ENCODE results near the gene ACBD3. TPM values are rescaled to one million over a fixed set of nuclear protein-coding genes. Genes with fewer than 3 reads are reported as not detected.

The ACBD3 gene
- total RNA-seq, 1 donor, result 80.3 TPM

DNA sequence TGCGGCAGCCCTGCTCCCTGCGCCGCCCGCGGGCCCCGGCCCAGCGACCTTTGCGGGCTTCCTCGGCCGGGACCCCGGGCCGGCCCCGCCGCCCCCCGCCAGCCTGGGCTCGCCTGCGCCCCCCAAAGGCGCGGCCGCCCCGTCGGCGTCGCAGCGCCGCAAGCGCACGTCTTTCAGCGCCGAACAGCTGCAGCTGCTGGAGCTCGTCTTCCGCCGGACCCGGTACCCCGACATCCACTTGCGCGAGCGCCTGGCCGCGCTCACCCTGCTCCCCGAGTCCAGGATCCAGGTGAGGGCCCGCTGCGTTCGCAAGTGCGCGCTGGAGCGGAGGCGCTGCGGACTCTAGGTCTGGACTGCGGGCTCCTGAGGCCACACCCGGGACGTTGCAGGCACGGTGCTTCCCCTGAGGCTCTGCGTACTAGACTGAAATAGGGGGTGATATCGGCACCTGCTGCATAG is 37.3 kb upstream of the ACBD3 start:
- peak overlapping the region; percentile 62 for H3K4me3 ChIP-seq (ENCODE audit: insufficient read depth, low read length)
- DNase-seq (ENCODE audit: insufficient read length, low spot score, missing footprints), result peak; percentile 65
- no peak overlapping the region for H3K27ac ChIP-seq (ENCODE audit: low read depth, low read length)
- H3K4me1 ChIP-seq (ENCODE audit: insufficient read depth, low read length), result peaks cover 3% of the 10 kb centered on the region
- peaks cover 14% of the 10 kb centered on the region for H3K27me3 ChIP-seq (ENCODE audit: insufficient read depth, low read length)
- peak overlapping the region; percentile 51 for H2AFZ ChIP-seq (ENCODE audit: low read length)
- H3K79me2 ChIP-seq (ENCODE audit: insufficient read depth, low read length), result no peaks in the 10 kb centered on the region
- H3K36me3 ChIP-seq (ENCODE audit: insufficient read depth, low read length), result no peaks in the 10 kb centered on the region
- TF ChIP-seq, protein P1, sequence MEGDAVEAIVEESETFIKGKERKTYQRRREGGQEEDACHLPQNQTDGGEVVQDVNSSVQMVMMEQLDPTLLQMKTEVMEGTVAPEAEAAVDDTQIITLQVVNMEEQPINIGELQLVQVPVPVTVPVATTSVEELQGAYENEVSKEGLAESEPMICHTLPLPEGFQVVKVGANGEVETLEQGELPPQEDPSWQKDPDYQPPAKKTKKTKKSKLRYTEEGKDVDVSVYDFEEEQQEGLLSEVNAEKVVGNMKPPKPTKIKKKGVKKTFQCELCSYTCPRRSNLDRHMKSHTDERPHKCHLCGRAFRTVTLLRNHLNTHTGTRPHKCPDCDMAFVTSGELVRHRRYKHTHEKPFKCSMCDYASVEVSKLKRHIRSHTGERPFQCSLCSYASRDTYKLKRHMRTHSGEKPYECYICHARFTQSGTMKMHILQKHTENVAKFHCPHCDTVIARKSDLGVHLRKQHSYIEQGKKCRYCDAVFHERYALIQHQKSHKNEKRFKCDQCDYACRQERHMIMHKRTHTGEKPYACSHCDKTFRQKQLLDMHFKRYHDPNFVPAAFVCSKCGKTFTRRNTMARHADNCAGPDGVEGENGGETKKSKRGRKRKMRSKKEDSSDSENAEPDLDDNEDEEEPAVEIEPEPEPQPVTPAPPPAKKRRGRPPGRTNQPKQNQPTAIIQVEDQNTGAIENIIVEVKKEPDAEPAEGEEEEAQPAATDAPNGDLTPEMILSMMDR (IDR thresholded peaks at IDR 0.05; ENCODE audit: extremely low read depth, low read depth, low read length), result no peak
- peak overlapping the region; percentile 78 for H3K4me2 ChIP-seq (ENCODE audit: insufficient read depth, low read length)
- H3K9me3 ChIP-seq (ENCODE audit: low read depth, low read length), result no peaks in the 10 kb centered on the region
- no peaks in the 10 kb centered on the region for H4K20me1 ChIP-seq (ENCODE audit: insufficient read depth, low read length)

DNA sequence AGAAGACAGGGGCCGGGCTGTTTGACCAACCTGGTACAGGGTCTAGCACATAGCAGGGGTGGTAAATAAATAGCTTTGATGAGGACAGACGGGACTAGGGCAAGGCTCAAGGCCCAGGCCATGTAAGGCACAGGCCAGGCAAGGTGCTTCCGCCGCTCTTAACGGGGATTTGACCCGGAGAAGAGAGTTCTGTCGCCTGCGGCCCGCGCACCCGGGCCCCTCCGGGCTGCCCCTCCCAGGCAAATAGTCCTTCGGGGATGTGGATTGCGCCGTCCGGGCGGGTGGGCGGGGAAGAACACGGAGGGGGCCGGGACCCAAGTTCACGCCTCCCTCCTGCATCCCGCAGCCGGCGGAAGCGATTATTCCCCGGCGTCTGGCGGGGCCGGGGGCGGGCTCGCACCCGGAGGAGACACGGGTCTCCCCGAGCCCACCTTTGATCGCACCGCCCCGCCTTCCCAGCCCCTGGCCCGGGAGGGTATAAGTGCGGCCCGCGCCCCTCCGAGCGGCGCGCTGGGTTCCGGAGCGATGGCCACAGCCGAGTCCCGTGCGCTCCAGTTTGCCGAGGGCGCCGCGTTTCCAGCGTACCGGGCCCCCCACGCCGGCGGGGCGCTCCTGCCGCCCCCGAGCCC is 36.7 kb upstream of the ACBD3 start, which contains the start of gene MIXL1:
MIXL1 (plus strand) TSS at position 508 of the 629 bp plus-strand sequence; CDS start at position 526, 18 bp downstream.
- Histone ChIP-seq H3K27ac (ENCODE audit: low read depth, low read length) (no peak within 1 kb of the TSS), H3K36me3 (ENCODE audit: insufficient read depth, low read length) (no peaks in the 10 kb centered on the region), H3K4me3 (ENCODE audit: insufficient read depth, low read length) (peak within 1 kb of the TSS; percentile 62), H3K4me2 (ENCODE audit: insufficient read depth, low read length) (peak within 1 kb of the TSS; percentile 78), H2AFZ (ENCODE audit: low read length) (peak within 1 kb of the TSS; percentile 65), H3K27me3 (ENCODE audit: insufficient read depth, low read length) (peaks cover 14% of the 10 kb centered on the region), H3K4me1 (ENCODE audit: insufficient read depth, low read length) (peaks cover 3% of the 10 kb centered on the region), H4K20me1 (ENCODE audit: insufficient read depth, low read length) (no peaks in the 10 kb centered on the region), H3K79me2 (ENCODE audit: insufficient read depth, low read length) (no peaks in the 10 kb centered on the region), H3K9me3 (ENCODE audit: low read depth, low read length) (no peaks in the 10 kb centered on the region)
- peak; percentile 78 for DNase-seq (ENCODE audit: insufficient read length, low spot score, missing footprints)
- TF ChIP-seq, protein P1 (IDR thresholded peaks at IDR 0.05; ENCODE audit: extremely low read depth, low read depth, low read length), result no peak

GRCh38 chr1:226222686-226223085 is 36.1 kb upstream of the ACBD3 start:
- Histone ChIP-seq H3K36me3 (ENCODE audit: insufficient read depth, low read length) (no peaks in the 10 kb centered on the region), H3K4me3 (ENCODE audit: insufficient read depth, low read length) (no peak overlapping the region), H3K27ac (ENCODE audit: low read depth, low read length) (no peak overlapping the region), H3K79me2 (ENCODE audit: insufficient read depth, low read length) (no peaks in the 10 kb centered on the region), H3K4me2 (ENCODE audit: insufficient read depth, low read length) (no peak overlapping the region), H4K20me1 (ENCODE audit: insufficient read depth, low read length) (no peaks in the 10 kb centered on the region), H3K9me3 (ENCODE audit: low read depth, low read length) (no peaks in the 10 kb centered on the region), H3K4me1 (ENCODE audit: insufficient read depth, low read length) (peaks cover 3% of the 10 kb centered on the region), H3K27me3 (ENCODE audit: insufficient read depth, low read length) (peaks cover 14% of the 10 kb centered on the region), H2AFZ (ENCODE audit: low read length) (no peak overlapping the region)
- TF ChIP-seq, protein P1 (IDR thresholded peaks at IDR 0.05; ENCODE audit: extremely low read depth, low read depth, low read length), result no peak
- no peak for DNase-seq (ENCODE audit: insufficient read length, low spot score, missing footprints)

- TF ChIP-seq, protein P1 (IDR thresholded peaks at IDR 0.05; ENCODE audit: extremely low read depth, low read depth, low read length), result no peak
- peak overlapping the region; percentile 56 for H2AFZ ChIP-seq (ENCODE audit: low read length)
- H3K36me3 ChIP-seq (ENCODE audit: insufficient read depth, low read length), result no peaks in the 10 kb centered on the region
- peaks cover 14% of the 10 kb centered on the region for H3K27me3 ChIP-seq (ENCODE audit: insufficient read depth, low read length)
- H3K27ac ChIP-seq (ENCODE audit: low read depth, low read length), result no peak overlapping the region
- no peaks in the 10 kb centered on the region for H3K9me3 ChIP-seq (ENCODE audit: low read depth, low read length)
- peaks cover 3% of the 10 kb centered on the region for H3K4me1 ChIP-seq (ENCODE audit: insufficient read depth, low read length)
- no peaks in the 10 kb centered on the region for H4K20me1 ChIP-seq (ENCODE audit: insufficient read depth, low read length)
- DNase-seq (ENCODE audit: insufficient read length, low spot score, missing footprints), result no peak
- H3K4me3 ChIP-seq (ENCODE audit: insufficient read depth, low read length), result no peak overlapping the region
- no peaks in the 10 kb centered on the region for H3K79me2 ChIP-seq (ENCODE audit: insufficient read depth, low read length)
- no peak overlapping the region for H3K4me2 ChIP-seq (ENCODE audit: insufficient read depth, low read length)
Observed at GRCh38 chr1:226220473-226221189, 34.1 kb upstream of the ACBD3 start.

Measured in osteoblast (primary cell).